Measurements from ENCODE around the gene EDNRA. TPM values are rescaled to one million over a fixed set of nuclear protein-coding genes. Genes with fewer than 3 reads are reported as not detected.

The EDNRA gene
- total and polyA plus RNA-seq, 4 donors, result 3.7 to 99.7 (median 11.1) TPM

DNA sequence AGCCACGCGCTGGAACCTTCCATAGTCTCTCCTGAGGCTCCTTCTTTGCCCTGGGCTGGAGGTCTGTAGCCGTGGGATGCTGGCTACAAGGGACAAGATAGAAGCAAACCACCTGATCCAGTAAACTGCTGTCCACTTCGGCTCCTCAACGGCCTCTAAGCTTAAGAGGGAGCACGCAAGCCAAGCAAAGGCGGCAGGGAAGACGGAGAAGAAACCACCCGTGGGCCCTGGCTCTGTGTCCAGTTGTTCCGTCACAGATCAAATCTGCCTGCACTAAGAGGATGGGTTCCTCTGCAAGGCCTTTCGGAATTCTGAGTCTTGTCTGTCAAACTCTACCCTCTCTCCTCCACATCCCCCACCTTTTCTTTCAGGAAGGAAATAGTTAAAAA, 401 bp upstream of the EDNRA start:
- H3K4me3 ChIP-seq, result peak overlapping the region; percentile 55
- no peak for ATAC-seq (ENCODE audit: insufficient read depth, low FRiP score)
- H3K27me3 ChIP-seq (ENCODE audit: control insufficient read depth in 3 of 3, insufficient read depth in 3 of 3, low read length in 2 of 3), result no peaks in the 10 kb centered on the region
- WGBS, 2 donors, result 66 to 80% methylated on average over 11 of the region's 11 CpGs
- peak overlapping the region; percentile 53 to 89 for H3K9ac ChIP-seq (ENCODE audit: insufficient read depth in 1 of 2, low read length in 2 of 2)
- H3K9me3 ChIP-seq (ENCODE audit: control insufficient read depth in 4 of 4, insufficient read depth in 3 of 4, low read length in 3 of 4), result peaks cover 0 to 5% (median 0%) of the 10 kb centered on the region in 4 donors
- DNase-seq, result no peak
- peaks cover 0 to 4% (median under 1%) of the 10 kb centered on the region in 4 donors for H3K36me3 ChIP-seq (ENCODE audit: control insufficient read depth in 4 of 4, insufficient read depth in 4 of 4, low read length in 4 of 4)
- TF ChIP-seq, protein P1, sequence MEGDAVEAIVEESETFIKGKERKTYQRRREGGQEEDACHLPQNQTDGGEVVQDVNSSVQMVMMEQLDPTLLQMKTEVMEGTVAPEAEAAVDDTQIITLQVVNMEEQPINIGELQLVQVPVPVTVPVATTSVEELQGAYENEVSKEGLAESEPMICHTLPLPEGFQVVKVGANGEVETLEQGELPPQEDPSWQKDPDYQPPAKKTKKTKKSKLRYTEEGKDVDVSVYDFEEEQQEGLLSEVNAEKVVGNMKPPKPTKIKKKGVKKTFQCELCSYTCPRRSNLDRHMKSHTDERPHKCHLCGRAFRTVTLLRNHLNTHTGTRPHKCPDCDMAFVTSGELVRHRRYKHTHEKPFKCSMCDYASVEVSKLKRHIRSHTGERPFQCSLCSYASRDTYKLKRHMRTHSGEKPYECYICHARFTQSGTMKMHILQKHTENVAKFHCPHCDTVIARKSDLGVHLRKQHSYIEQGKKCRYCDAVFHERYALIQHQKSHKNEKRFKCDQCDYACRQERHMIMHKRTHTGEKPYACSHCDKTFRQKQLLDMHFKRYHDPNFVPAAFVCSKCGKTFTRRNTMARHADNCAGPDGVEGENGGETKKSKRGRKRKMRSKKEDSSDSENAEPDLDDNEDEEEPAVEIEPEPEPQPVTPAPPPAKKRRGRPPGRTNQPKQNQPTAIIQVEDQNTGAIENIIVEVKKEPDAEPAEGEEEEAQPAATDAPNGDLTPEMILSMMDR (IDR thresholded peaks at IDR 0.05; ENCODE audit: control extremely low read depth, extremely low read depth), result no peak
- peaks cover 0 to 34% (median 2%) of the 10 kb centered on the region in 5 donors for H3K4me1 ChIP-seq (ENCODE audit: control insufficient read depth in 5 of 5, insufficient read depth in 5 of 5, low read length in 5 of 5)
- H3K27ac ChIP-seq (ENCODE audit: low read depth in 1 of 2, low read length in 1 of 2), result peak overlapping the region; percentile 89 to 94

DNA sequence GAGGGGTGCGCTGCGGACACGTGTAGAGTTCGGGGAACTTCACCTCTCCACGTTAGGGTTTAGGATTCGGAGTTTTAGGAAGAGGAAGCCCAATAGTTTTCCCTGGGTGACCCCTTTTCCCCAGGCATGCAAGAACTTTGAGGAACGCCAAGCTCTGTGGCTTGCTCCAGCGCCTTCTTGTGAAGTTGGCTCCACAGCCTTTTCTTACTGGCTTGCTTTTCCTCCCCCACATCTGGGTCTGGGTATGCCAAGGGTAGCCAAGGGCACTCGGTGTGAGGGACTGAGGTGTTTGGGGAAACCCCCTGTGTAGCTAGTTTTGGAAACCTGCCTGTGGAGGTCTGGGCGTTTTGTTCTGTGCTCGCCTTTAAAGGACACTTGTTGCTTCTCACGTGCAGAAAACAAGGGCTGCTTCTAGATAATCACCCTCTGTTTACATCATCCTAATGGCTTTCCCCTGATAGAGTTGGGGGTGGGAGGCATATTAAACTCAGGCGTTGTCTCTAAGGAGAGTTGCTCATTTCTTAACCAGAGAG, 746 bp downstream of the EDNRA start:
- ATAC-seq (ENCODE audit: insufficient read depth, low FRiP score), result peak; percentile 6
- peak overlapping the region; percentile 89 to 94 for H3K27ac ChIP-seq (ENCODE audit: low read depth in 1 of 2, low read length in 1 of 2)
- H3K4me3 ChIP-seq, result peak overlapping the region; percentile 55
- WGBS, 2 donors, result 6 to 7% methylated on average over 13 of the region's 13 CpGs
- TF ChIP-seq, protein P1 (IDR thresholded peaks at IDR 0.05; ENCODE audit: control extremely low read depth, extremely low read depth), result no peak
- no peaks in the 10 kb centered on the region for H3K27me3 ChIP-seq (ENCODE audit: control insufficient read depth in 3 of 3, insufficient read depth in 3 of 3, low read length in 2 of 3)
- peaks cover 0 to 5% (median 0%) of the 10 kb centered on the region in 4 donors for H3K9me3 ChIP-seq (ENCODE audit: control insufficient read depth in 4 of 4, insufficient read depth in 3 of 4, low read length in 3 of 4)
- peaks cover 0 to 14% (median 1%) of the 10 kb centered on the region in 4 donors for H3K36me3 ChIP-seq (ENCODE audit: control insufficient read depth in 4 of 4, insufficient read depth in 4 of 4, low read length in 4 of 4)
- peak overlapping the region; percentile 44 to 84 for H3K9ac ChIP-seq (ENCODE audit: insufficient read depth in 1 of 2, low read length in 2 of 2)
- H3K4me1 ChIP-seq (ENCODE audit: control insufficient read depth in 5 of 5, insufficient read depth in 5 of 5, low read length in 5 of 5), result peaks cover 0 to 43% (median 4%) of the 10 kb centered on the region in 5 donors
- peak; percentile 47 to 70 (median 70) for DNase-seq

DNA sequence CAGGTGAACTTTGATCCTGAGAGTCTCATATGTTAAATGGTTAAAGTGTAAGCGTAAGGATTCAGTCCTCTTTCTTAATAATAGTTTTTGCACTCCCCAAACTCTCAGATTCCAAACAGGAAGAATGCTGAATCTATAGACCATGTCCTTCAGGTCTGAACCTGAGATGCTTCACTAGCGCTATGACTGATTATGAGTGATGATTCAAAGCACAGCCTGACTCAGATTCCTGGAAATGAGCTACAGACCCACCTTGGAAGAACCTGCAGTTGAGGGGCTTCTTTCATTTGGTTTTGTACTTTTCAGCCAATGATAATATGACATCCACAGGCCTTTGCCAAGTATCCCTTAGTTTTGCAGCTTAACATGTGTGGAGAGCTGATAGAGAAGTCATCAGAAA, 1.4 kb downstream of the EDNRA start:
- Histone ChIP-seq H3K27me3 (ENCODE audit: control insufficient read depth in 3 of 3, insufficient read depth in 3 of 3, low read length in 2 of 3) (no peaks in the 10 kb centered on the region), H3K9me3 (ENCODE audit: control insufficient read depth in 4 of 4, insufficient read depth in 3 of 4, low read length in 3 of 4) (peaks cover 0 to 5% (median 0%) of the 10 kb centered on the region in 4 donors), H3K27ac (ENCODE audit: low read depth in 1 of 2, low read length in 1 of 2) (peak overlapping the region; percentile 48 to 94), H3K9ac (ENCODE audit: insufficient read depth in 1 of 2, low read length in 2 of 2) (peak overlapping the region; percentile 44 to 84), H3K4me3 (no peak overlapping the region), H3K4me1 (ENCODE audit: control insufficient read depth in 5 of 5, insufficient read depth in 5 of 5, low read length in 5 of 5) (peaks cover 0 to 49% (median 8%) of the 10 kb centered on the region in 5 donors), H3K36me3 (ENCODE audit: control insufficient read depth in 4 of 4, insufficient read depth in 4 of 4, low read length in 4 of 4) (peaks cover 0 to 14% (median 1%) of the 10 kb centered on the region in 4 donors)
- TF ChIP-seq, protein P1 (IDR thresholded peaks at IDR 0.05; ENCODE audit: control extremely low read depth, extremely low read depth), result no peak
- ATAC-seq (ENCODE audit: insufficient read depth, low FRiP score), result no peak
- 69 to 70% methylated on average over 2 of the region's 2 CpGs for WGBS, 2 donors
- no peak for DNase-seq

Data from lung (tissue), 12 donors.